HG03175 (cell line): Measurements from ENCODE around the gene SCAMP3.

ENCODE experiments used
- ATAC-seq: cut with Tn5 transposase; IDR thresholded peaks from one replicate; pipeline ENCODE4 v1.9.1; 2021; ENCODE audit warnings: mild to moderate bottlenecking, moderate library complexity; ENCODE audit not compliant: unreplicated experiment

Gene SCAMP3

DNA sequence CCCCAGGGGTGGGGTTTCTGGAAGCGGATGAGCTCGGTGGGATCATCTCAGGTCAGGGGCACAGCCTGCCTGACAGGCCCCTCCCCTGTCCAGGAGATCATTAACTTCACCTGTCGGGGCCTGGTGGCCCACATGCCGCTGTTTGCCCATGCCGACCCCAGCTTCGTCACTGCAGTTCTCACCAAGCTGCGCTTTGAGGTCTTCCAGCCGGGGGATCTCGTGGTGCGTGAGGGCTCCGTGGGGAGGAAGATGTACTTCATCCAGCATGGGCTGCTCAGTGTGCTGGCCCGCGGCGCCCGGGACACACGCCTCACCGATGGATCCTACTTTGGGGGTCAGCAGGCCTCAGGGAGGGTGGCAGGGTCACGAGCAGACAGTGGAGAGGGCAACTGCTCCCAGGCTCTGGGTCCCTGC is 23.5 kb upstream of the SCAMP3 start:
- no peak for ATAC-seq

DNA sequence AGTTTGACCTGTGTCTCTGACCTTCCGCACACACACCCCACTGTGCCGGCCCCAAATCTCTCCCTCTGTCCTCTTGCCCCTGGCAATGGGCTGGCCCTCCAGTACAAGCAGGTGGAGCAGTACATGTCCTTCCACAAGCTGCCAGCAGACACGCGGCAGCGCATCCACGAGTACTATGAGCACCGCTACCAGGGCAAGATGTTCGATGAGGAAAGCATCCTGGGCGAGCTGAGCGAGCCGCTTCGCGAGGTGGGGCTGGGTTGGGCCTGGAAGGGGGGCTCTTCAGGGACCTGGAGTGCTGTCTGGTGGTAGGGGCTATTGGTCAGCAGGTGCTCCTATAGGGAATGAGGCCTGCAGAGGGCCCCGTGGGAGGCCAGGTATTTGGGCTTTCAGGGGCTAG is 22.9 kb upstream of the SCAMP3 start:
- no peak for ATAC-seq

DNA sequence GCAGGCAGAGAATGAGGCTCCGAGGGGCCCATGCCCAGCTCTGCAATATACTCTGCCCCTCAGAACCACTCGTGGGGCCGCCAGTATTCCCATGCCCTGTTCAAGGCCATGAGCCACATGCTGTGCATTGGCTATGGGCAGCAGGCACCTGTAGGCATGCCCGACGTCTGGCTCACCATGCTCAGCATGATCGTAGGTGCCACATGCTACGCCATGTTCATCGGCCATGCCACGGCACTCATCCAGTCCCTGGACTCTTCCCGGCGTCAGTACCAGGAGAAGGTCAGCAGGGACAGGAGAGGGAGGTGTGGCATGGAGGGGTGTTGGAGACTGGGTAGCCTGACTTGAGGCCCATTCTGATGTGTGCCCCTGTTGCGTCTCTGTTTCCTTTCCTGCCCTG is 22.3 kb upstream of the SCAMP3 start:
- no peak for ATAC-seq

DNA sequence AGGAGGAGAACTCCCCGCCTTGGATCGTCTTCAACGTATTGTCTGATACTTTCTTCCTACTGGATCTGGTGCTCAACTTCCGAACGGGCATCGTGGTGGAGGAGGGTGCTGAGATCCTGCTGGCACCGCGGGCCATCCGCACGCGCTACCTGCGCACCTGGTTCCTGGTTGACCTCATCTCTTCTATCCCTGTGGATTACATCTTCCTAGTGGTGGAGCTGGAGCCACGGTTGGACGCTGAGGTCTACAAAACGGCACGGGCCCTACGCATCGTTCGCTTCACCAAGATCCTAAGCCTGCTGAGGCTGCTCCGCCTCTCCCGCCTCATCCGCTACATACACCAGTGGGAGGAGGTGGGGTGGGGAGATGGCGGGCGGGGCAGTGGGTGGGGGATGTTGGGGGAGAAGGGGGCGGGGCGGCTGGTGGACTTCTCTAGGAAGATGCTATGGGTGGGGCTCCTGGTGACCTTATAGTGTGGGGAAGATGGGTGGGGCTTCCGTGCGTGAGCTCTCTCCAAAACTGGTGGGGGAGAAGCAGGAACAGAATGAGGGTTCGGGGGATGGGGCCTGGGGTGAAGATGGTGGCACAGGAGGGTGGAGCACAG is 20.4 kb upstream of the SCAMP3 start:
- no peak for ATAC-seq

DNA sequence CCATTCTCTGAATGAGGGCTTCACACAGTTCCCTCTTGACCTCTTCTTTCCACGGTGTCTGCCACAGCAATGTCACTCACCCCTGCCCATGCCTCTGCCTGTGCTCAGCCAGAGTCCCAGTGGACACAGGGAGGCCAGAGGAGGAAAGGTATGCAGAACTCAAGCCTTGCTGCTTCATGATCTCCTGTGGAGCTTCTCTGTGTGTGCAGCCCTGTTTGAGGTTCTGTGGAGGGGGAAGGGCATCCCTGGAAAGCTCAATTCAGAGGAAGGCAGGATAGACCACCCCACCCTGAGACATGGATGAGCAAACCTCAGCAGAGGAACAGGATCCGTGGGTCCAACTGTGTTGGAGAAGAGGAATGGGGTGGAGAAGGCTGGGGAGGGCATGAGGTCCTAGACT is 17.1 kb upstream of the SCAMP3 start:
- no peak for ATAC-seq

DNA sequence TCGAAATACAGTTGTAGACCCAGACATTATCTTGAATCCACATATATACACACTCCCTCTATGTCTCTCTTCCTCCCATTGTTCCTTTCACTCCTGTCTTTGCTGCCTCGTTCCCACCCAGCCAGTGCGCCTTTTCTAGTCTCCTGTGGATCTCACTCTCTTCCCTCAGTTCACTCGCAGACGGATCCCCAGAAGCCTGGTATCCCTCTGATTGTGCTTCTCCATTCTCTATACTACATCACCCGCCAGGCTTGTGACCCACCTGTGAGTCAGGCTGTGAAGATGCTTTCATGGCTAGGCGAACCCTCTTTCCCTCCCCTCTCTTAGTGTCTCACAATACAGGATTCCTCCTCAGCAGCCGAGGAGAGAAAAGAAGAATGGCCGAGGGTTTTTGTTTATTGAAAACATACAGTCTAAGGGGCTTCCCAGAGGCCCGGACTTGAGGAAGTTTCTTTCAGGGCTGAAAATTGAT is 16.6 kb upstream of the SCAMP3 start:
- ATAC-seq: no peak

DNA sequence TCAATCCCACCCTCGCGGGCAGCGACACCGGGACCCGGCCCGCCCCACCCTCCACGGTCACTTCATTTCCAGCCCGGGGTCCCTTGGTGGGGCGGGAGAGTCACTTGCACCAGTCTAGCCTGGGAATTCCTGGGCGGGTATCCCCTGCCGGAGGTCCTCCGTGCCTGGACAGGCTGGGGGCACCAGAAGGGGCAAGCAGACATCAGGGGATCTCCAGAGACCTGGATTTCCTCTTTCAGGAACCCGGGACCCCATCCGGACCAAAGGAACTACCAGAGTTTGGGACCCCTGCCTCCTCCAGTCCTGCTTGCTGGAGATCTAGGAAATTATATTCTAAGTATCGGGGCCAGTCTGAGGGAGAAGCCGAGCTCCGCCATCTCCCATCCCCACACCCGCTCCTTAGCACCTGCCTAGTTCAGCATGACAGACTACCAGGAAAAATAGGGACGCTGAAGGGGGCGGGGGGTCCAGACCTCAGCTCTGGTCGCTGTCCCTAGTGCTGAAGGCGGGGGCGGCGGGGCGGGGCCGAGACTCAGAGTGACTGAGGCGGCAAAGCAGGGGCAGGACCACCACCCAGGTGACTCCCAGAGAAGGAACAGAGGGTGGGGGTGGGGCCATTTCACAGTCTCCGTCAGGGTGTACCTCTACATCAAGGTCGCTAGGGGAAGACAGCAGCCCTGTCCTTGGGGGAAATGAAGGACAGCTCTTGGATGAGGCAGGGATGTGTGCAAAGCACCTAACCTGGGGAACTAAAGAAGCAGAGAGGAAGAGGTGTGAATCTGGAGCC is 15.9 kb upstream of the SCAMP3 start:
- no peak for ATAC-seq

DNA sequence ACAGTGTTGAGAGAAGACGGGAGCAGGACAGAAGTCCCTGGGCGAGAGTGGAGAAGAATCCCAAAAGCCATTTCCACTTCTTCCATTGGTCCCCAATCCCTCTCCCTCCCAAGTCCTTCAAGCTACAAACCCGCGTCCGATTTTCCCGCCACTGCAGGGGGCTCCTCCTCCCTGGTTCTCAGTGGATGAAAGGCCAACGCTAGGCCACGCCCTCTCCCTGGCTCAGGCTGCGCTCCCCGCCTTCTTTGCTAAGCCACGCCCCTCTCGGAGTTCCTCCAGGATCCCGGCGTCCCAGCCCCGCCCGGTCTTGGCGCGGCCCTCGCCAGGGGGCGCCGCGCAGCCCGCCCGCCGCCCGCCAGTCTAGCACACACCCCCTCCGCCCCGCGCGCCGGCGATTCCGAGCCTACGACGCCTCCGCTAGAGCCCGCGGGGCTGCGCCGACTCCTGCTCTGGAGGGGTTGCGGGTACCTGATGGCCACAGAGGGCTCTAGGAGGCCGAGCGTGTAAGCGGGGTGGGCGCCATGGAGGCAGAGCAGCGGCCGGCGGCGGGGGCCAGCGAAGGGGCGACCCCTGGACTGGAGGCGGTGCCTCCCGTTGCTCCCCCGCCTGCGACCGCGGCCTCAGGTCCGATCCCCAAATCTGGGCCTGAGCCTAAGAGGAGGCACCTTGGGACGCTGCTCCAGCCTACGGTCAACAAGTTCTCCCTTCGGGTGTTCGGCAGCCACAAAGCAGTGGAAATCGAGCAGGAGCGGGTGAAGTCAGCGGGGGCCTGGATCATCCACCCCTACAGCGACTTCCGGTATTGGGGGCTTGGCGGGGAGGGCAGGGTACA is 15.1 kb upstream of the SCAMP3 start, which contains the start of gene HCN3:
Gene HCN3, plus strand, starts transcription at position 394 of the 832 bp plus-strand sequence. Its CDS starts 128 bp downstream, at position 522.
- peak; percentile 65 for ATAC-seq

DNA sequence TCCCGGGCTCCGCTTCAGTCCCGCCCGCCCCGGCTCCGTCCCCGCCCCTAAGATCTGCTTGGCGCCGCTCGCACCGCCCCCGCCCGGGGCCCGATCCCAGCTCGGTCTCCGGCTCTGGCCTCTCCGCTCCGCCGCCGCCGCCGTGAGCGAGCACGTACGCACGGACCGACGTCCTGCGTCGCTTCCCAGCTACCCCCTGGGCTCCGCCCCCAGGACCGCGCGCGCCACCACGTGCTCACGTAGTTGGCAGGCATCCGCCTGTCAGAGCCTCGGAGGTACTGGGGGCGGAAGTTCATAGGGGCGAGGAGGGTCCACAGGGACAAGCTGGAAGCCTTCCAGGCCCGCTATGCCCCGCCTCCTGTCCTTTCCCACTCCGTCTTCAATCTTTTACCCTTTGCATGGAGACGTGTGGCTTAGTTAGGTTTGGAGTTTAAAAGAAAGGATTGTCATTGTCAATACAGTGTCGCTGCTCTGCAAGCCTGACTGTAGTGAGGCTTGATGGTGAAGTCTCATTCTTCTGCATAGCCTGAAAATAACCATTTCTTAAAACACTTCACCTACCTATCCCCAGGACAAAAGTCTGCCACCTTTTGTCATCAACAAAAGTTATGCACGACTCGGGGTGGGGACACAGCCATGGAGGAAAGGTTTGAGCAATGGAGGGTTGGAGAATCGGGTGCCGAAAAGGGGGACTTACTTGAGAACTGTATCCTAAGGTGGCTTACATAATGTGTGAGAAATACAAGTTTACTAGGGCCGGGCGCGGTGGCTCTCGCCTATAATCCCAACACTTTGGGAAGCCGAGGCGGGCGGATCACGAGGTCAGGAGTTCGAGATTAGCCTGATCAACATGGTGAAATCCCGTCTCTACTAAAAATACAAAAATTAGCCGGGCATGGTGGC is 11.4 kb upstream of the SCAMP3 start, which contains the start of gene CLK2:
Gene CLK2, minus strand, starts transcription at position 162 of the 903 bp plus-strand sequence. CDS start 2,527 bp downstream, outside the sequence.
- ATAC-seq: peak; percentile 76

DNA sequence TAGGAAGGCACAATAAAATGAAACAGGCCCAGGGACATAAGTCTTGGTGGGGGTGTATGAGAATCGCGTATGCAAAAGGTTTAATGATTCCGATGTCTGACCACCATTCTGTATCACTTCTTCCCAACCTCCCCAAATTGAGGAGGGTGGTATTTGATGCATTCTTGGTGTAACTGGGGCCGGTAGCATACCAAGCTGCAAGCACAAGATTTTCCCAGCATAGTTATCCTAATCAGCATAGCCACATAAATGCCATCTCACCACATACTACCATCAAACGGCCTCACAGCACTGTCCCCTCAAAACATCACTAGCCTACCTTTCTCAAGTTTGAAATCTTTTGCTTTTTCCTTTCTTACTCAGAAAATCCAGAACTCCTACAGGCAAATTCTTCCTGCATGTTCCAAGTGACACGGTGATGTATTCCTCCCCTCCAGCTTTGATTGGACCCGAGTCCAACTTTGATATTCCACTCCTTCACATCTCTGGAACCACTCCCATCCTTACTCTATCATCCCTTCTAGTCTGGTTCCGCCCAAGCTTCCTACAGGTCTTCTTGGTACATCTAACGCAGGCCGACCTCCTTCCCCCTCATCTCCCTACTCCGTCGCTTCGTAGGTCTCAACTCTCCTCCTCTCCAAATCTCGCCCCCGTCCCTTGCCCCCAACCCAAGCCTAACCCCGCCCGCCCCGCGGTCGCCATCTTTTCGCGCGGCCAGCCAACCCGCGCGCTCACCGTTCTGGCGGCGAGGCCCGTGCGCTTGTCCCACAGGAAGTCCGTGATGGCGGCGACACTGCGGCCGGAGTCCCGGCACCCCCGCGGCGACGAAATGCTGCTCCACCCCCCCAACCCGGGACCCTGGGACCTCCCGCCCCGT is 10.5 kb upstream of the SCAMP3 start:
- ATAC-seq: peak; percentile 40

DNA sequence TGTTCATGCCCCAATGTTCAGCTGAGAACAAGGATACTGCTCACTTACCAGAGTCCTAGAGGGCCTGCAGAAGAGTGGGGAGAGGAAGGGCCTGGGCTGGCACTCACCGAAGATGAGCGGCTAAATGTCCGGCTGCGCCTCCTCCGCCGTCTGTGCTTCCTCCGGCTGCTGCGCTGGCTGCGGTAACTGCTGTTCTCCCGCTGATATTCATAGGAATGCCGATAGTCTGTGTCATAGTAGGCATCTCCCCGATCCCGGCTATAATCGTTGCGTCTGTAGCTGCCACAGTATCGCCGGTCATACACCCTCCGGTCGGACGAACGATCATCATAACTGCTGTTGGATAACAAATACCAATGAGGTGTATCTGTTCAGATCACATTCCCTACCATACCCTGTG is 7.2 kb upstream of the SCAMP3 start:
- ATAC-seq: no peak

DNA sequence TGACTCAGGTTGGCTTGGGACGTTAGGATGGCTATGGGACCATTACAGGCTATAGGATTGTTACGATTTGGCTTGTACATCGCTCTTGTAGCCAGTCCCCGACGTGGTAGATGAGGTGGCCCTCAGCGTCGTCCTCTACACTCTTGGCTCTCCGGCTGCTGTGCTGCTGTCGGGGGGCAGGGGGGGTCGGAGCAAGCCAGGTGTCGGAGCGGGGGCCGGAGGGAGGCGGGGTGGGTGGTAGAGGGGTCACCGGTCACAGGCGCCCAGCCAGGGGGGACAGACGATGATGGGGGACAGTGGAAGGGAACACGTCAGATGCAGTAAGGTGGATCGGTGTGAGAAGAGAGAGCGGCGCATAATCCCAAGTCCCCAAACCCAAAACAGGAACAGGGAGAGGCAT is 6.5 kb upstream of the SCAMP3 start:
- no peak for ATAC-seq

DNA sequence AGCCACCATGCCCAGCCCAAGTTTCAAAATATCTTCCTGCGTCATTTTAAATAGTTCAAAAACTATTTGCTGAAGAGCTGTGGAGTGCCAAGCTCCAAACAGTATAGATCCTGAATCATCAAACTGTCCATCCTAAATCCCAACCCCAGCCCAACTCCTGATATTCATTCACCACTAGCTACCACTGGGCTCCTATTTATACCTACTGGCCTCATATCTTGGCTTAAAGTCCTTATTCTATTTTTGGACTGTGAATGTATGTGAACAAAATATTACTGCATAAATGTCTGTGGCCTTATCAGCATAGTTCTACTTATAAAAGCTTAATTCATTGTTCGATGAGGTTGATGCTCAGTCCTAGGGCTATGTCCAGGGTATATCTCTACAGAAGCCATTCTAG is 5.2 kb upstream of the SCAMP3 start:
- no peak for ATAC-seq

DNA sequence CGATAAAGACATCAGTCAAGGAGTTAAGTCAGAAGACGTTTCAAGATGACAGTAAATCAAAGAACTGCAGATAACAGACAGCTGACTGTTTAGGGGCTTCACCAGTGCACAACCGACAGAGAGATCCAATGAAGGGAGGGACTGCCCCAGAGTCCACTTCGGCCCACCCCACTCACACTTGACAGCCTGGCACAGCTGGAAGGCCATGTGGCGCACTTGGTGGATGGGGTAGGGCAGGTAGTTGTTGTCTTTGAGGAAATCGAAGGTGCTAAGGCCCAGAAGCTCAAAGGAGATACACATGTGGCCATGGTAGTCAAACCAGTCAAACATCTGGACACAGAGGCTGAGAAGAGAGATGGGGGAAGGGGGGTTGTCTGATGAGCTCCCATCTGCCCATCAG is 4.4 kb upstream of the SCAMP3 start:
- no peak for ATAC-seq

DNA sequence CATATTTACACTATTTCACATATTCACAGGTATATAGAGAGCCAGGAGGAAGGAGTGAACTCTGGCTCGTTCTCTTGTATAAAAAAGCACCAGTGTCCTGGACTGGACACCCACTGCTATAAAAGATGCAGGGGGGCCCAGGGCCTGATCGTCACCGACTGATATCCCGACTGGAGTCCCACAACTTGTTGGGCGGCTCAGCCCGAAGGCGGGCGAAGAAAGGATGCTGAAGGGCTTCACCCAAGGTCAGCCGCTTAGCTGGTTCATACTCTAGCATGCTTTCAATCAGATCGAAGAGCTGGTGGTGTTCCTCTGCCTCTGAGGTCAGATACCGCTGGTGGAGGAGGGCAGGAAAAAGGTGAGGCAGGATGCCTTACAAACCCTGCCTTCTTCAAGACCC is 907 bp upstream of the SCAMP3 start:
- ATAC-seq: no peak

DNA sequence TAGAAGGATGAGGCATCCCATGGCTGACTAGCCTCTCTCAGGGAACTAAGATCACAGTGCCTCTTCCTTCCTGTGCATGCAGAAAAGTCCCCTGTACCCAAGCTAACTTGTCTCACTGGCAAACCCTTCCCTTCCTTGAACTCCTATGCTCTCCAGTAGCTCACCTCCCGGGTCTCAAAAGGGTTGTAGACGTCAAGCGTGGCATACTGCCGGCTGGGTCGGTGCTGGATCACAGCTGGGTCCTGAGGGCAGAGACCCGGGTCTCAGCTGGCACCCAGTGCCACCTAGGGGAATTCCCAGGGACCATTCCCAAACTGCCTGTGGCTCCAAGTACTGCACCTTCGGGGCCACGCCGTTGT is 688 bp downstream of the SCAMP3 start:
- no peak for ATAC-seq

DNA sequence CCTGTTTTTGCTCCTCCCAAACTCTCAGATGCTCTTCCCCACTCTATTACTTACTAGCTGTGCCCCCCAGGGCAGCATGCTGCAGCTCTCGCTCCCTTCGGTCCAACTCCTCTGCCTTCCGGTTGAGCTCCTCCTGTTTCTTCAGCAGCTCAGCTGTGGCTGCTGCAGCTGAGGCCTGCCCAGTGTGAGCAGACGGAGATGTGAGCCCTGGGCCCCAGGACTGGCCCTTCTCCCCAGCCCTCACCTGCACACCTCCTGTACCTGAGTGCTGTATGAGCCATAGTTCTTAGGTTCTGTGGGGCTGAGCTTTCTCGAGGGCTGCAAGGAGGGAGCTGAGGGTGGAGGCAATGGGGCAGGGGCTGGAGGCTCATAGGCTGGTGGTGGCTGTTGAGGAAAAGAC is 1.9 kb downstream of the SCAMP3 start:
- no peak for ATAC-seq

DNA sequence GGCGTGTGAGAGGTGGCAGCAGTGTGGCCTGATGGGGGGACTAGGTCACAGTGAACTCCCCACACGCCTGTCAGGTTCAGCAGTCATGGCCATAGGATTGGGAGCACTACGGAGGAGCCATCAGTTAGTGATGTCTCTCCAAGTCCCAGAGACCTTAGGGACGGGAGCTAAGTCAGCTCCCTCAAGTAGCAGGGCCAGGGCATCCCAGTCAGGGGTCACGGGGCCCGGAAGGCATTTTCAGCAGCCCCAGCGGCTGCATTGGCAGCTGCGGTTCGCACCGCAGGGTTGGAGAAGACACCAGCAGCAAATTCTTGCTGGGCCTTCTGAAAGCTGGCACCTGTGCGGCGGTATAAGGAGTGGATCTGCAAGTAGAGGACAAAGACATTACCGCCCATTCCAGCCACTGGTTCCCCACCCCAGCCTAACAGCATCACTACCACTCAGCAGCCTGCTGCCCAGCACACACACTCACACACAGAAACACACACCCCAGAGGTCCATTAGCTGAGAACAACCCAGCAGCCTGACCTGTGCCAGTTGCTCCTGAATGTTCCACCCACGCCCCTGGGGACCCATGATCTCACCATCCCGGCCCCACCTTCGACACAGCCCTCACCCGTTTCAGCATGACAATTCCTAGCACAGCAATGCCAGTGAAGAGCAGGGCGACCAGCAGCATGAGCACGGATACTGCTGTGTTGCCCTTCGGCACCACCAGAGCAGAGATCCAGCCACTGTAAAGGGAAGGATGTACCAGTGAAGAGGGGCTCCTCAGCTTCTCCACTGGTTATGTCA is 5.9 kb downstream of the SCAMP3 start:
- ATAC-seq: no peak
